HG03025 (cell line): Measurements from ENCODE around the gene GAS6.
"Not testable (repeated sequence)": the region's sequence is repeated elsewhere in the genome, so short reads cannot be mapped to it uniquely, and the experiment has no call there.

Experiments used
- ATAC-seq: cut with Tn5 transposase; IDR thresholded peaks from one replicate; pipeline ENCODE4 v1.9.1; 2021; ENCODE audit warnings: mild to moderate bottlenecking, moderate library complexity; ENCODE audit not compliant: unreplicated experiment, low FRiP score

The GAS6 gene

GRCh38 chr13:113863524-113864272 is at the start of gene GAS6:
TSS of gene GAS6 (minus strand) at chr13:113864076. CDS start at chr13:113863920, 156 bp downstream.
- peak; percentile 39 for ATAC-seq

DNA sequence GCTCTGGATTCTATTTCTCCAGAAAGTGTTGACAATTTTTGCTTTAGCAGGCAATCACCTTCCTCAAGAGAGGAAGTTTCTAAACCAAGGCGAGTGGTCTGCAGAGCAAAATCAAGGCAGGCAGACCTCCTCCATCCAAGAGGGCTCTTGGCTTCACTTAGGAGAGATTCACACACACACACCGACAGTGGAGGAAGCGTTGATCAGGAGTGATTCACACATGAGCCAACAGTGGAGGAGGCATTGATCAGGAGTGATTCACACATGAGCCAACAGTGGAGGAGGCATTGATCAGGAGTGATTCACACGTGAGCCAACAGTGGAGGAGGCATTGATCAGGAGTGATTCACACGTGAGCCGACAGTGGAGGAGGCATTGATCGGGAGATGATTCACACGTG is 49.5 kb upstream of the GAS6 start:
- ATAC-seq: not testable (repeated sequence)

- no peak for ATAC-seq
These were observed 48.7 kb upstream of the GAS6 start for GRCh38 chr13:113912596-113912995.

DNA sequence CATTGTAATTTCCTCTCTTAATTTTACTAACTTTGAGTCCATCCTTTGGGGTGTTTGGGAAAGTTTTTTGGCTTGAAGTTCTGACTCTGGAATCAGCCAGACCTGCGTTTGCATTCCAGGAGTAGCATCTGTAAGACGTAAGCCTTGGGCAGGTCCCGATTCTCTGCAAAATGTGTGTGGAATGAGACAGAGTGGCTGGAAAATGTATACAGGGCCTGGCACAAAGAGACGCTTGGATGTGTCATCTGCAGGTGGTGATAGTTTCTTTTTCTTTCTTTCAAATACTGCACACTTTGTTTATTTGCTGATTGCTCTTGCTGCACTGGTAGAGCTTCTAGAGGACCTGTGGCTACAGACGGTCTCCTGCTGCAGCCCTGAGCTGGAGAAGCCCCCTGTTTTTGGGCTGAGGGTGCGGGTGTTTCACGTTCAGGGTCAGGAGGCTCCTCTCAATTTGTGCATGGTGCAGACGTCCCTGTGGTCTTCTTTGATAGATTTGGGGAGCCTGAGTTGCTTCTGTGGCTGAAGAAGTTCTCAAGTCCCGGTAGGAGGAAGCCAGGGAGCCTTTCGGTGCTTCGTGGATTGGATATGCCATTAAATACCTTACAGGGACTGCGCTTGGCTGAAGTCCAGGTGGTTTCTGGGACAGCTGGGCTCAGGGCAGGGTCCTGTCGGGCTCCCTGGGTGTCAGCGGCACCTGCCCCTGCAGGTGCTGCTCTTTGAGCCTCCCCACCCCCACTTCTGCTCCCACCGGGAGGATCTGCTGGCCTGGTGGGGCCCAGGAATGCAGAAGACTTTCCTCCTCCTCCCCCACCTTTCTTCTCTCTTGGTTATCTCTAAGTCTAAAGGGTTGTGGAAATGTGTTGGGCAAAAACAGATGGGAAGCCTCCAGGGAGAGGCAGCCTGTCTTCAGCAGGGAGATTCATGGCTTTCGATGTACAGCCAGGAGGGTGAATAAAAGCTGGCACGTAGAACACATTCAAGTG is 44.0 kb upstream of the GAS6 start:
- ATAC-seq: no peak

- ATAC-seq: no peak
These were observed 42.7 kb upstream of the GAS6 start for GRCh38 chr13:113906571-113906970.

DNA sequence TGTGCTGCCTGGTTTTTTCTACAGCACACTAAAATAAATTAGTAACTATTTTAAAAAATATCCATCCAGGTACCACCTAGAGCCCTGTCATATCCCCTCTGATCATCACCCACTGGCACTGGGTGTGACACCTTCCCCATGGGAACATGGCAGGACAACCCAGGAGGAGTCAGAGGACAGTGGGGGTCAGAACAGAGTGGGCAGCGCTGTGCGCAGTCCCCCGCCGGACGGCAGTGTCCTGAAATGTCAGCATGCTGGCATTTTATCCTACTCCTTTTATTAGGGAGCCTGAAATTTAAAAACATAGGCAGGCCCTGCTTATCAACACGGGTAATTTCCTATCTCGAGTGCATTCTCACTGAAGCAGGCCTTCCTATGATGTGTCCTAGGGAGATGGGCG is 42.1 kb upstream of the GAS6 start:
- ATAC-seq: no peak

GRCh38 chr13:113905018-113905417 is 41.1 kb upstream of the GAS6 start:
- ATAC-seq: no peak

- ATAC-seq: no peak
These were observed 40.5 kb upstream of the GAS6 start for GRCh38 chr13:113904411-113904810.

- no peak for ATAC-seq
These were observed 40.0 kb upstream of the GAS6 start for GRCh38 chr13:113903912-113904311.

GRCh38 chr13:113902986-113903775 is 39.3 kb upstream of the GAS6 start:
- ATAC-seq: no peak

- ATAC-seq: no peak
These were observed 38.6 kb upstream of the GAS6 start for GRCh38 chr13:113902481-113902880.

DNA sequence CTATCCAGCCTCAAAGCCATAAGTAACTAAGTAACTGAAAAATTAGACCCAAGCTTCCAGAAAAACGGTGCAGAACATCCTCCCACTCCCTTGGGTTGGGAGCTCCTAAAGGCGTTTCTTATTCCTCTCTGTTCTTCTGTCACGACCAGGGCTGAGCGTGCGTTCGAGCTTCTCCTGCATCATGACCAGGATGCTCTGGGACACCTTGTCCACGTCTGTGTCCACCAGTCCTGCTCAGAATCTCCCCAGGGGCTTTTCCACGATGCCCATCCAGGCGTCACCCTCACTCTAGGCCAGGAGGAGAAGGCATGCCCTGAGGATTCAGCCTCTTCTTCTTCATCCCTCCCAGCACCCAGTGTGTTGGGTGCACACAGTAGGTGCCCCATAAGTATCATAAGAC is 37.8 kb upstream of the GAS6 start:
- no peak for ATAC-seq

DNA sequence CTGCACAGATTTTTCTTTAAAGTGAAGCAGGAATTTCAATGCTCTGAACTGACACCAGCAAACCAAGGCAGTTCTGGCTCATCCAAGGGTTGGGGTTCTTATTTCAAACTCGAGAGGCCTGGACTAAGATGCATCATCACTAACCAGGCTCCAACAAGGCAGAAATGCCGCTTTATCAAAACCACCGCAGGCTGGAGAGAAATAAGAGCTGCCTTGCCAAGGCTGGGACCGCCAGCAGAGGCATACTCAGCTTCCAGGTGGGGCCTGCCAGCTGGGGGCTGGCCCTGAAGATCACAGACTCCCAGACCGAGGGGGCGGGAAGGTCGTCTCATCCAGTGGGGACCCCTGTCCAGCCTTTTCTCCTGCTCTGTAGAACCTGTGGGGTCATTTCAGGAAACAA is 37.4 kb upstream of the GAS6 start:
- ATAC-seq: no peak

DNA sequence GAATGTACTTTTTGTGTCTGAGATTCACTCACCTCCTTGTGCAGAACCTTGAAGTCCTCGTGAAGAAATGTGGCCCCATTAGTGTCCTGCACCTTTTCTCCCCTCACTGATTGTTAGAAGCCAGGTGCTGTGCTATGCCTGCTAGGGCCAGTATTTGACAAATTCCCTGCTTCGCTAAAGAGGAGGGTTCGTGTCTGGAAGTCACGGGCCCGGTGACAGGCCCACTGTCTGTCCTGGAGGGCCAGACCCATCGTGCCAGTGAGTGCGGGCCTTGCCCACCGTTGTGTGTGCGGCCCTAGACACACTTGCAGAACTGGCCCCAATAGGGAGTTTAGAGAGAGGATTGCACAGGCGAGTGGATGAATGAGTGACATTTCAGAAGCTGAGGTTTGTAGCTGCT is 36.8 kb upstream of the GAS6 start:
- no peak for ATAC-seq

DNA sequence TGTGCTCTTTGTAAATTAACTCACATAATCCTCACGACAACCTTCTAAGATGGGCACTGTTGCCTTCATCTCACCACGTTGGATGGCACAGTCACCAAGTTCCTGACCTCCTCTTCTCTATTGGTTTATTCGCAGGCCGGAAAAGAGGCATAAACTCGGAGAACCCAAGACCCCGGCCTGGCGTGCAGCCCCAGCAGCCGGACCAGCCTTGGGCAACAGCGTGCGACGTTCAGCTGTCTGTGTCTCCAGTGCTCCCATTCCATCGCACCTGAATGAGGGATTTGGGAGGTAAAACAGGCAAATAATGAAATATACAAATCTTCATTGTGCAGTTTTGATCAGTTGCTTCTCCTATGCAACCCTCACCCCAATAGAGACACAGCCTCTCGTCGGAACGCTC is 34.5 kb upstream of the GAS6 start:
- no peak for ATAC-seq

DNA sequence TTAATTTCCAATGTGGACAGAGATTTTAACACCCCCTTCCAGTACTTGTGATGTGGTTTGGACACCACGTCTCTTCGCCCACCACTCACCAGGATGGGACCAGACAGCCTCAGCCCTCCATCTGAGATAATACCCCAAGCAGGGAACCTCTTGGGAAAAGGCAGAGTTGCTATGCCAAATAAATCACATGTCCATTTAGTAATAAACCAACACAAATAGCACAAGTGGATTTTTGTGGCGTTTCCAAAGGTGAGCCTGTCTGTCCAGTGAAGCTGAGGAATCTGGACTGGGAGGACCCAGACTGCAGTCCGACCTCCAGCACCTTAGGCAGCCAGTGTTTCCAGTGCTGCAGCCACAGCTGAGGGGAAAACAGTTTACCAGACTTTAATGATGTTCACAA is 34.1 kb upstream of the GAS6 start:
- no peak for ATAC-seq

DNA sequence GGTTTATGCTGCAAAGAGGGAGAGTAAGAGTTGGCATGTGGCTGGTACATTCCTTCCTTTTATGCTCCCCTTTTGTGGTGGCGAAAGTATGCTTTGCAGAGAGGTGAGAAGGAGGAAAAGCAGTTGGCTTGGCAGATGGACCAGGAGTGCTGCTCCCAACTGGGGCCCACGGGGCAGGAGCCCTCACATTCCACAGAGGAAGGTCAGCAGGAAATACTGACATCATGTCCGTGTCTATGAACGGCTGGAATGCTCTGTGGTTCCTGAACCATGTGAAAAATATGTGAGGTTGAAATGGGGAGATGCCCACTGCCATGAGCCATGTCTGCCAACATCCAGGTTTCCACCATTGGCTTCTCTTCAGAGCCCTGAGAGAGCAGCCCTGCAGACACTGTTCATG is 33.3 kb upstream of the GAS6 start:
- no peak for ATAC-seq

GRCh38 chr13:113895436-113895835 is 31.6 kb upstream of the GAS6 start:
- ATAC-seq: no peak

DNA sequence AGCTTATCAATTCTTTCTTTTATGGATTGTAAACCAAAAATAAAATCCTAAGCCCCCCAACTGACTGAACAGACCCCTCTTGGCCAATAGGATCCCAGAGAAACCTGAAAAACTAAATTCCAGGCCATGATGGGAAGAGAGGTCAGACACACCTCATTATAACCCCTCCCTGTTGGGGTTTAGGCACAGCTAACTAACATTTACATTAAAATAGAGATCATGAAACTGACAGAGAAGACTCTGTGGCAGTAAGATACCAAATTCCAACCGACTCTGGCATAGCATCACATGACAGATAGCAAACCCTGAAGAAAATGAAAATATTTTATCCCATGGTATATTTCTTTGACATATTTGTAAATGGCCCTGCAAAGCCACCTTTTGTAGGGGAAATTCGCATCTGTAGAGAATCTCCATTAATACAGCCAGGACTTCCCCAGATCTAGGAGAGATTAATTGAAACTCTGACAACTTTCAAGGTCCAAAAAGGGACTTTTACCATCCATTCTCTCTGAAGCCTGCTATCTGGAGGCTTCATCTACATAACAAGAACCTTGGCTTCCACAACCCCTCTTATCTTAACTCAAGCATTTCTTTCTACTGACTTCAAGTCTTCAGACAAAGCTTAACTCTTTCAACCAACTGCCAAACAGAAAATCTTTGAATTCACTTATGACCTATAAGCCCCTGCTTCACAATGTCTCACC is 27.1 kb upstream of the GAS6 start:
- no peak for ATAC-seq

DNA sequence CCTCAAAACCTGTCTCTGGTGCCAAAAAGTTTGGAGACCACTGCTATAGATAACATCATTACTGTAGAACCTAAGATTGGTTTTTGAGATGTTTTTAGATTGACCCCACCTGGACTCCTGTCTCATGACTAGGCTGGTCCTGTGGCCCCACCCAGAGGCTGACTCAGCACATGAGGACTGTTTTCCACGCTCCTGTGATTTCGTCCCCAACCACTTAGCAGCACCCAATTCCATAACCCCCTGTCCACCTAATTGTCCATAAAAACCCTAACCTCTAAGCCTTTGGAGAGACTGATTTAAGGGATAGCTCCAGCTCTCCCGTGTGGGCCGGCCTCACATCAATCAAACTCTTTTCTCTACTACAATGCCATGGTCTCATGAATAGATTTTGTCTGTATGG is 25.6 kb upstream of the GAS6 start:
- ATAC-seq: no peak
